ENCODE data around the gene PCDHGC5. TPM values are rescaled to one million over a fixed set of nuclear protein-coding genes. Genes with fewer than 3 reads are reported as not detected.

The PCDHGC5 gene
- total RNA-seq, 5 donors from 2014 or later (not counting 1 experiment from before 2014, with no cell fraction given), result not detected

DNA sequence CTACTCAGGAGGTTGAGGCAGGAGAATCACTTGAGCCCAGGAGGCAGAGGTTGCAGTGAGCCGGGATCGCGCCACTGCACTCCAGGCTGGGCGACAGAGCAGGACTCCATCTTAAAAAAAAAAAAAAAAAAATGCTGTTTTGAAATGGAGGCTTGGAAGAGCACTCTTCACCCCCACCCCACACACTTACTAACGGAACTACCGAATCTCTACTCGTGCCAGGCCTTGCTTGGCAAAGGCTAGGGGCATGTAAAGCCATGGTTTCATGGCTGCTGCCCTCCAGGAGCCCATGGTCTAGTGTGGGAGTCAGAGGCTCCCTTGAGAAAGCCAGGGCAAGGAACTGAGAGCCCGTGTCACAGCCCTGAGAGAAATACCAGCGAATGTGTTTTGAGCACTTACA is 21.3 kb downstream of the PCDHGC5 start:
- CTCF ChIA-PET, result interaction anchor here (0.6 to 2.2 kb wide), 5 partner anchors 11 to 1794 kb away, joined by 3 to 7 read pairs (median 5); partner anchors contain the start of gene PCDHGA12 (in 1 of the 2)
- POLR2A ChIA-PET, result no interaction called here
- H3K27ac Mint-ChIP-seq, result no peak overlapping the region

DNA sequence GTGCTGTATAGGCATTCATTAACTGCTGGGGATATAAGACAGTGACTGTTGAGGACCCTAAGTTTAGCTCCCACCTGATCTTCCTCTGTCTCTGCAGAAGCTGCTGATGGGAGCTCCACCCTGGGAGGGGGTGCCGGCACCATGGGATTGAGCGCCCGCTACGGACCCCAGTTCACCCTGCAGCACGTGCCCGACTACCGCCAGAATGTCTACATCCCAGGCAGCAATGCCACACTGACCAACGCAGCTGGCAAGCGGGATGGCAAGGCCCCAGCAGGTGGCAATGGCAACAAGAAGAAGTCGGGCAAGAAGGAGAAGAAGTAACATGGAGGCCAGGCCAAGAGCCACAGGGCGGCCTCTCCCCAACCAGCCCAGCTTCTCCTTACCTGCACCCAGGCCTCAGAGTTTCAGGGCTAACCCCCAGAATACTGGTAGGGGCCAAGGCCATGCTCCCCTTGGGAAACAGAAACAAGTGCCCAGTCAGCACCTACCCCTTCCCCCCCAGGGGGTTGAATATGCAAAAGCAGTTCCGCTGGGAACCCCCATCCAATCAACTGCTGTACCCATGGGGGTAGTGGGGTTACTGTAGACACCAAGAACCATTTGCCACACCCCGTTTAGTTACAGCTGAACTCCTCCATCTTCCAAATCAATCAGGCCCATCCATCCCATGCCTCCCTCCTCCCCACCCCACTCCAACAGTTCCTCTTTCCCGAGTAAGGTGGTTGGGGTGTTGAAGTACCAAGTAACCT is 22.1 kb downstream of the PCDHGC5 start:
- peaks cover 0 to 3% of the 10 kb centered on the region in 2 experiments for H3K27me3 ChIP-seq (replicated peaks in 1 of 2; ENCODE audit: control insufficient read depth in 2 of 2, extremely low read depth in 1 of 2, insufficient read depth in 2 of 2, low read length in 1 of 2)
- Mint-ChIP-seq H3K27ac (no peak overlapping the region), H3K27me3 (no peaks in the 10 kb centered on the region), H3K4me3 (no peak overlapping the region), H3K36me3 (peaks cover 5% of the 10 kb centered on the region), H3K9me3 (no peaks in the 10 kb centered on the region), H3K4me1 (peaks cover 27 to 35% (median 30%) of the 10 kb centered on the region in 3 donors)
- H3K4me3 ChIP-seq (ENCODE audit: control insufficient read depth in 1 of 2, extremely low read depth in 1 of 2, low read length in 1 of 2), result no peak overlapping the region
- DNase-seq (no peak), ATAC-seq (replicated peaks in 1 of 4) (no peak)
- WGBS (ENCODE audit: insufficient coverage), result 99% methylated on average over 10 of the region's 14 CpGs
- H3K36me3 ChIP-seq (ENCODE audit: control insufficient read depth in 2 of 2, extremely low read depth in 1 of 2, insufficient read depth in 1 of 2, low read length in 1 of 2), result peaks cover 3 to 21% of the 10 kb centered on the region in 2 donors
- CTCF ChIA-PET, result interaction anchor here in 1 of 2 donors (0.6 to 2.2 kb wide), 3 partner anchors 11 to 81 kb away, joined by 3 to 5 read pairs (median 5); partner anchors contain the start of gene PCDHGA12
- POLR2A ChIA-PET, result no interaction called here
- peaks cover 3 to 37% of the 10 kb centered on the region in 2 experiments for H3K4me1 ChIP-seq (ENCODE audit: control insufficient read depth in 1 of 2, extremely low read depth in 1 of 2, insufficient read depth in 2 of 2, low read length in 2 of 2)
- H3K27ac ChIP-seq (ENCODE audit: low read length), result no peak overlapping the region
- no peaks in the 10 kb centered on the region for H3K9me3 ChIP-seq

More for the DNA sequence above, 21.3 kb downstream of the PCDHGC5 start:
- no peak overlapping the region for H3K27ac ChIP-seq (ENCODE audit: low read length)
- ATAC-seq (replicated peaks in 1 of 4), result no peak
- H3K27me3 ChIP-seq (replicated peaks in 1 of 2; ENCODE audit: control insufficient read depth in 2 of 2, extremely low read depth in 1 of 2, insufficient read depth in 2 of 2, low read length in 1 of 2), result peaks cover 0 to 3% of the 10 kb centered on the region in 2 experiments
- peaks cover 3 to 32% of the 10 kb centered on the region in 2 experiments for H3K4me1 ChIP-seq (ENCODE audit: control insufficient read depth in 1 of 2, extremely low read depth in 1 of 2, insufficient read depth in 2 of 2, low read length in 2 of 2)
- no peaks in the 10 kb centered on the region for H3K9me3 ChIP-seq
- WGBS (ENCODE audit: insufficient coverage), result 100% methylated on average over 1 of the region's 9 CpGs
- H3K36me3 ChIP-seq (ENCODE audit: control insufficient read depth in 2 of 2, extremely low read depth in 1 of 2, insufficient read depth in 1 of 2, low read length in 1 of 2), result peaks cover 0 to 13% of the 10 kb centered on the region in 2 donors
- peaks cover 25 to 32% (median 27%) of the 10 kb centered on the region in 3 donors for H3K4me1 Mint-ChIP-seq
- no peaks in the 10 kb centered on the region for H3K9me3 Mint-ChIP-seq
- DNase-seq, result no peak
- H3K4me3 ChIP-seq (ENCODE audit: control insufficient read depth in 1 of 2, extremely low read depth in 1 of 2, low read length in 1 of 2), result no peak overlapping the region
- H3K27me3 Mint-ChIP-seq, result peaks cover 0 to 1% of the 10 kb centered on the region in 2 donors
- H3K4me3 Mint-ChIP-seq, result no peak overlapping the region
- H3K36me3 Mint-ChIP-seq, result no peaks in the 10 kb centered on the region

DNA sequence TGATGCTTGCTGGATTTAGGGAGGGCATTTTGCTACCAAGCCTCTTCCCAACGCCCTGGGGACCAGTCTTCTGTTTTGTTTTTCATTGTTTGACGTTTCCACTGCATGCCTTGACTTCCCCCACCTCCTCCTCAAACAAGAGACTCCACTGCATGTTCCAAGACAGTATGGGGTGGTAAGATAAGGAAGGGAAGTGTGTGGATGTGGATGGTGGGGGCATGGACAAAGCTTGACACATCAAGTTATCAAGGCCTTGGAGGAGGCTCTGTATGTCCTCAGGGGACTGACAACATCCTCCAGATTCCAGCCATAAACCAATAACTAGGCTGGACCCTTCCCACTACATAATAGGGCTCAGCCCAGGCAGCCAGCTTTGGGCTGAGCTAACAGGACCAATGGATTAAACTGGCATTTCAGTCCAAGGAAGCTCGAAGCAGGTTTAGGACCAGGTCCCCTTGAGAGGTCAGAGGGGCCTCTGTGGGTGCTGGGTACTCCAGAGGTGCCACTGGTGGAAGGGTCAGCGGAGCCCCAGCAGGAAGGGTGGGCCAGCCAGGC is 23.0 kb downstream of the PCDHGC5 start:
- Mint-ChIP-seq H3K27me3 (no peaks in the 10 kb centered on the region), H3K4me3 (peak overlapping the region in 2 of 3 donors; percentile 80 to 91), H3K36me3 (peaks cover 13% of the 10 kb centered on the region), H3K27ac (peak overlapping the region in 1 of 2 donors; percentile 16), H3K9me3 (no peaks in the 10 kb centered on the region), H3K4me1 (peaks cover 27 to 41% (median 33%) of the 10 kb centered on the region in 3 donors)
- Histone ChIP-seq H3K27me3 (replicated peaks in 1 of 2; ENCODE audit: control insufficient read depth in 2 of 2, extremely low read depth in 1 of 2, insufficient read depth in 2 of 2, low read length in 1 of 2) (peaks cover 0 to 3% of the 10 kb centered on the region in 2 experiments), H3K9me3 (no peaks in the 10 kb centered on the region), H3K36me3 (ENCODE audit: control insufficient read depth in 2 of 2, extremely low read depth in 1 of 2, insufficient read depth in 1 of 2, low read length in 1 of 2) (peaks cover 11 to 29% of the 10 kb centered on the region in 2 donors), H3K4me3 (ENCODE audit: control insufficient read depth in 1 of 2, extremely low read depth in 1 of 2, low read length in 1 of 2) (no peak overlapping the region), H3K4me1 (ENCODE audit: control insufficient read depth in 1 of 2, extremely low read depth in 1 of 2, insufficient read depth in 2 of 2, low read length in 2 of 2) (peaks cover 3 to 37% of the 10 kb centered on the region in 2 experiments), H3K27ac (ENCODE audit: low read length) (no peak overlapping the region)
- CTCF ChIA-PET, result interaction anchor here (0.6 to 2.9 kb wide), 7 partner anchors 9 to 812 kb away, joined by 3 to 25 read pairs (median 4); partner anchors contain the start of genes PCDHGA10 (in 1 of the 2), PCDHGB3 (in 1 of the 2) and ZMAT2 (in 1 of the 2)
- DNase-seq, result no peak
- 71% methylated on average over 2 of the region's 4 CpGs for WGBS (ENCODE audit: insufficient coverage)
- ATAC-seq (replicated peaks in 1 of 4), result no peak
- POLR2A ChIA-PET, result interaction anchor here in 1 of 2 donors (0.8 kb wide), 1 partner anchor 192 kb away, joined by 4 read pairs; no protein-coding TSS in a partner anchor

DNA sequence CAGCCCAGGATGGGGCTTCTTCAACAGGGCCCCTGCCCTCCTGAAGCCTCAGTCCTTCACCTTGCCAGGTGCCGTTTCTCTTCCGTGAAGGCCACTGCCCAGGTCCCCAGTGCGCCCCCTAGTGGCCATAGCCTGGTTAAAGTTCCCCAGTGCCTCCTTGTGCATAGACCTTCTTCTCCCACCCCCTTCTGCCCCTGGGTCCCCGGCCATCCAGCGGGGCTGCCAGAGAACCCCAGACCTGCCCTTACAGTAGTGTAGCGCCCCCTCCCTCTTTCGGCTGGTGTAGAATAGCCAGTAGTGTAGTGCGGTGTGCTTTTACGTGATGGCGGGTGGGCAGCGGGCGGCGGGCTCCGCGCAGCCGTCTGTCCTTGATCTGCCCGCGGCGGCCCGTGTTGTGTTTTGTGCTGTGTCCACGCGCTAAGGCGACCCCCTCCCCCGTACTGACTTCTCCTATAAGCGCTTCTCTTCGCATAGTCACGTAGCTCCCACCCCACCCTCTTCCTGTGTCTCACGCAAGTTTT is 23.6 kb downstream of the PCDHGC5 start:
- Histone ChIP-seq H3K27ac (ENCODE audit: low read length) (no peak overlapping the region), H3K27me3 (replicated peaks in 1 of 2; ENCODE audit: control insufficient read depth in 2 of 2, extremely low read depth in 1 of 2, insufficient read depth in 2 of 2, low read length in 1 of 2) (peaks cover 0 to 3% of the 10 kb centered on the region in 2 experiments), H3K36me3 (ENCODE audit: control insufficient read depth in 2 of 2, extremely low read depth in 1 of 2, insufficient read depth in 1 of 2, low read length in 1 of 2) (peaks cover 11 to 35% of the 10 kb centered on the region in 2 donors), H3K9me3 (no peaks in the 10 kb centered on the region), H3K4me3 (ENCODE audit: control insufficient read depth in 1 of 2, extremely low read depth in 1 of 2, low read length in 1 of 2) (peak overlapping the region; percentile 50 to 86), H3K4me1 (ENCODE audit: control insufficient read depth in 1 of 2, extremely low read depth in 1 of 2, insufficient read depth in 2 of 2, low read length in 2 of 2) (peaks cover 3 to 37% of the 10 kb centered on the region in 2 experiments)
- no peaks in the 10 kb centered on the region for H3K9me3 Mint-ChIP-seq
- H3K4me1 Mint-ChIP-seq, result peaks cover 27 to 41% (median 33%) of the 10 kb centered on the region in 3 donors
- ChIA-PET CTCF (interaction anchor here (0.6 to 2.9 kb wide), 22 partner anchors 8 to 812 kb away, joined by 3 to 25 read pairs (median 4); partner anchors contain the start of genes PCDHGA10 (in 1 of the 2), PCDHGA12 (in 1 of the 2), PCDHGB3 (in 1 of the 2) and TAF7 (in 1 of the 2)), POLR2A (interaction anchor here in 1 of 2 donors (0.8 kb wide), 1 partner anchor 193 kb away, joined by 4 read pairs; no protein-coding TSS in a partner anchor)
- no peaks in the 10 kb centered on the region for H3K27me3 Mint-ChIP-seq
- DNase-seq (peak; percentile 41 to 88 (median 74)), ATAC-seq (replicated peaks in 1 of 4) (peak; percentile 45 to 64 (median 53))
- H3K36me3 Mint-ChIP-seq, result peaks cover 18% of the 10 kb centered on the region
- peak overlapping the region; percentile 34 to 80 for H3K27ac Mint-ChIP-seq
- peak overlapping the region; percentile 80 to 91 (median 86) for H3K4me3 Mint-ChIP-seq
- WGBS (ENCODE audit: insufficient coverage), result 20% methylated on average over 12 of the region's 28 CpGs

DNA sequence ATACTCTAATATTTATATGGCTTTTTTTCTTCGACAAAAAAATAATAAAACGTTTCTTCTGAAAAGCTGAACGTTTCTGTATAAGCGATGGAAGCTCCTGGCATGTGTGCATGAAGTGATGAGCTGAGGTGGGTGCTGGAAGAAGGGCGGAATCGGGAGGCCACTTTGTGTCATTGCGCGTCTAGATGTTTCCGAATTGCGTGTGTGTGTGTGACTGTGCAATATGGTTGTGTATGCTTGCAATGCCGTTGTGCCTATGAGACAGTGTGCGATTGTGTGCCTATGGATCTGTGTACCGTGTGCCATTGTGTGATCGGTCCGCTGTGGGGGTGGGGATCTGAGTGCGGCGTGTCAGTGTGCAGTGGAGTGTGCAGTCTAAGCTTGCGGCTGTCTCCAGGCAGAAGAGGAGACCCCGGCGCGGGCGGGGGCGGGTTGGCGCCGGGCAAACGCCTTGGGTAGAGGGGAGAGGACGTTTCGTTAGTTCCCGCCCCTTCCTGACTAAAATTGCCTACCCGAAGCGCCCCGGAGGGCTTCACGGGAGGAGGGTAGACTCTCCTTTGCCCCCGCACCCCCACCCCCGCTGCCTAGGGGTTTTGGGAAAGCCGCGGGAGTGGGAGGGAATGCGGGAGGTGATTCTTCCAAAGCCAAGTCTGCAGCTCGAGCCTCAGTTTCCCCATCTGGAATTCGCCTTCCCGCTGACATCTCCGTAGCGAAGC is 24.2 kb downstream of the PCDHGC5 start:
- Mint-ChIP-seq H3K36me3 (peaks cover 21% of the 10 kb centered on the region), H3K27me3 (no peaks in the 10 kb centered on the region), H3K27ac (peak overlapping the region; percentile 34 to 83), H3K9me3 (no peaks in the 10 kb centered on the region), H3K4me3 (peak overlapping the region; percentile 80 to 91 (median 86)), H3K4me1 (peaks cover 27 to 41% (median 33%) of the 10 kb centered on the region in 3 donors)
- H3K4me1 ChIP-seq (ENCODE audit: control insufficient read depth in 1 of 2, extremely low read depth in 1 of 2, insufficient read depth in 2 of 2, low read length in 2 of 2), result peaks cover 3 to 37% of the 10 kb centered on the region in 2 experiments
- DNase-seq, result peak in 17 of 35 experiments; percentile 3 to 44 (median 11)
- 26% methylated on average over 11 of the region's 43 CpGs for WGBS (ENCODE audit: insufficient coverage)
- ChIA-PET CTCF (interaction anchor here (0.6 to 2.9 kb wide), 23 partner anchors 8 to 813 kb away, joined by 3 to 25 read pairs (median 4); partner anchors contain the start of genes PCDHGA10 (in 1 of the 2), PCDHGA12 (in 1 of the 2), PCDHGB3 (in 1 of the 2) and TAF7 (in 1 of the 2)), POLR2A (interaction anchor here (0.6 to 0.8 kb wide), 3 partner anchors 11 to 298 kb away, joined by 3 to 7 read pairs (median 4); no protein-coding TSS in a partner anchor)
- H3K9me3 ChIP-seq, result no peaks in the 10 kb centered on the region
- peak overlapping the region; percentile 50 to 86 for H3K4me3 ChIP-seq (ENCODE audit: control insufficient read depth in 1 of 2, extremely low read depth in 1 of 2, low read length in 1 of 2)
- H3K36me3 ChIP-seq (ENCODE audit: control insufficient read depth in 2 of 2, extremely low read depth in 1 of 2, insufficient read depth in 1 of 2, low read length in 1 of 2), result peaks cover 11 to 42% of the 10 kb centered on the region in 2 donors
- peaks cover 0 to 3% of the 10 kb centered on the region in 2 experiments for H3K27me3 ChIP-seq (replicated peaks in 1 of 2; ENCODE audit: control insufficient read depth in 2 of 2, extremely low read depth in 1 of 2, insufficient read depth in 2 of 2, low read length in 1 of 2)
- no peak overlapping the region for H3K27ac ChIP-seq (ENCODE audit: low read length)
- ATAC-seq (replicated peaks in 1 of 4), result peak; percentile 34 to 53 (median 48)
